Activated effector memory CD4-positive, alpha-beta T cell treated with anti-CD3 and anti-CD28 coated beads, Interleukin-2, amount 50 U/mL, for 16 hours (primary cell): Measurements from ENCODE around the gene FLCN.
"Not testable (repeated sequence)": the region's sequence is repeated elsewhere in the genome, so short reads cannot be mapped to it uniquely, and the experiment has no call there.

ENCODE experiments used
- DNase-seq: peaks from one replicate; pipeline ENCODE4 v3.0.0-alpha.2; 2020

Gene FLCN

GRCh38 chr17:17237026-17237799, at the start of gene FLCN:
TSS of gene FLCN (minus strand) at chr17:17237168. CDS start at chr17:17228137, 9,031 bp downstream.
- DNase-seq, result peak; percentile 98

GRCh38 chr17:17285951-17286350, 49.0 kb upstream of the FLCN start:
- DNase-seq, result no peak

GRCh38 chr17:17280613-17281549, 43.9 kb upstream of the FLCN start, which contains the start of gene COPS3:
TSS of gene COPS3 (minus strand) at chr17:17281246. CDS start at chr17:17281186, 60 bp downstream.
- peak; percentile 98 for DNase-seq

- no peak for DNase-seq
These were observed 42.3 kb upstream of the FLCN start for GRCh38 chr17:17279316-17279715.

GRCh38 chr17:17277431-17277830, 40.5 kb upstream of the FLCN start:
- DNase-seq, result not testable (repeated sequence)

- no peak for DNase-seq
These were observed 39.0 kb upstream of the FLCN start for GRCh38 chr17:17275971-17276370.

- DNase-seq, result peak; percentile 68
These were observed 33.2 kb upstream of the FLCN start for GRCh38 chr17:17269926-17270773.

GRCh38 chr17:17264430-17264829, 27.5 kb upstream of the FLCN start:
- DNase-seq, result no peak

- DNase-seq, result no peak
These were observed 22.0 kb upstream of the FLCN start for GRCh38 chr17:17258998-17259397.

- no peak for DNase-seq
These were observed 21.0 kb upstream of the FLCN start for GRCh38 chr17:17258011-17258410.

GRCh38 chr17:17256316-17256715, 19.3 kb upstream of the FLCN start:
- DNase-seq, result no peak

GRCh38 chr17:17255689-17256088, 18.7 kb upstream of the FLCN start:
- not testable (repeated sequence) for DNase-seq

GRCh38 chr17:17254036-17254435, 17.1 kb upstream of the FLCN start:
- no peak for DNase-seq

GRCh38 chr17:17253406-17253805, 16.4 kb upstream of the FLCN start:
- no peak for DNase-seq

- no peak for DNase-seq
These were observed 15.2 kb upstream of the FLCN start for GRCh38 chr17:17252149-17252661.

- DNase-seq, result no peak
These were observed 9.9 kb upstream of the FLCN start for GRCh38 chr17:17246879-17247278.

- peak; percentile 22 for DNase-seq
These were observed 6.2 kb upstream of the FLCN start for GRCh38 chr17:17243163-17243562.

- DNase-seq, result no peak
These were observed 5.3 kb upstream of the FLCN start for GRCh38 chr17:17242246-17242645.

- DNase-seq, result no peak
These were observed 4.7 kb upstream of the FLCN start for GRCh38 chr17:17241656-17242055.

- peak; percentile 3 for DNase-seq
These were observed 2.9 kb upstream of the FLCN start for GRCh38 chr17:17239832-17240231.

GRCh38 chr17:17236295-17237025, 508 bp downstream of the FLCN start:
- DNase-seq, result no peak
